Activated B cell treated with CpG ODN at 0.5 μM for 24 hours (primary cell): Measurements from ENCODE around the gene SH2D4B. TPM values are rescaled to one million over a fixed set of nuclear protein-coding genes. Genes with fewer than 3 reads are reported as not detected.

Source experiments
- ATAC-seq: fragments of 200-7000 bp; cut with Tn5 transposase; one replicate; pipeline ENCODE4 v1.10.0; 2021; ENCODE audit warnings: low read depth, mild to moderate bottlenecking, moderate library complexity
- CTCF ChIA-PET: fragments of 350-600 bp; sonication (Branson Sonifier 250); formaldehyde crosslinking; loops from one replicate; lab custom pipeline; 2021; ENCODE audit warnings: antibody characterized with exemption; lab: Charles Lee
- POLR2A ChIA-PET: fragments of 350-600 bp; sonication (Branson Sonifier 250); formaldehyde crosslinking; loops from one replicate; lab custom pipeline; 2021; ENCODE audit warnings: antibody characterized with exemption; lab: Charles Lee
- DNase-seq: peaks from one replicate; pipeline ENCODE4 v3.0.0; 2022
- H3K27ac Mint-ChIP-seq: one replicate; pipeline ENCODE4 v1.8.0; 2020; ENCODE audit warnings: mixed read lengths
- H3K27me3 Mint-ChIP-seq: one replicate; pipeline ENCODE4 v1.8.0; 2021; ENCODE audit warnings: mixed read lengths
- H3K36me3 Mint-ChIP-seq: one replicate; pipeline ENCODE4 v1.8.0; 2021; ENCODE audit warnings: low read depth, mixed read lengths
- H3K4me1 Mint-ChIP-seq: one replicate; pipeline ENCODE4 v1.8.0; 2021; ENCODE audit warnings: mixed read lengths
- H3K4me3 Mint-ChIP-seq: one replicate; pipeline ENCODE4 v1.8.0; 2020; ENCODE audit warnings: mild to moderate bottlenecking, mixed read lengths
- H3K9me3 Mint-ChIP-seq: one replicate; pipeline ENCODE4 v1.8.0; 2020; ENCODE audit warnings: mixed read lengths
- CTCF ChIP-seq: fragments of 200-600 bp; IDR thresholded peaks from one replicate; pipeline ENCODE4 v1.8.0; 2022; ENCODE audit warnings: antibody characterized with exemption, mild to moderate bottlenecking
- intact Hi-C: fragments of 100-400 bp; cut with micrococcal nuclease; formaldehyde crosslinking; loops from one replicate; pipeline ENCODE4 v1.15.1; 2024
- total RNA-seq: library from RNA; stranded (reverse); gene quantifications from 2 replicates; pipeline ENCODE4 v1.2.3, GENCODE V29; 2022

SH2D4B gene
- total RNA-seq, 1 donor from 2014 or later: not detected

GRCh38 chr10:80603516-80603915 lies 65.8 kb downstream of the SH2D4B start:
- no peak for DNase-seq
- ATAC-seq: no peak
- intact Hi-C loops: no loop called here
- no peaks in the 10 kb centered on the region for H3K9me3 Mint-ChIP-seq
- no peak overlapping the region for H3K27ac Mint-ChIP-seq
- TF ChIP-seq CTCF: no peak
- H3K4me3 Mint-ChIP-seq: no peak overlapping the region
- CTCF ChIA-PET: no interaction called here
- H3K4me1 Mint-ChIP-seq: peaks cover 8% of the 10 kb centered on the region
- no peaks in the 10 kb centered on the region for H3K36me3 Mint-ChIP-seq
- POLR2A ChIA-PET: no interaction called here
- H3K27me3 Mint-ChIP-seq: no peaks in the 10 kb centered on the region

- Mint-ChIP-seq H3K9me3 (no peaks in the 10 kb centered on the region), H3K36me3 (no peaks in the 10 kb centered on the region), H3K4me1 (no peaks in the 10 kb centered on the region), H3K27ac (no peak overlapping the region), H3K27me3 (no peaks in the 10 kb centered on the region), H3K4me3 (no peak overlapping the region)
- ATAC-seq: no peak
- DNase-seq: no peak
- POLR2A ChIA-PET: no interaction called here
- no peak for TF ChIP-seq CTCF
- intact Hi-C loops: no loop called here
- CTCF ChIA-PET: no interaction called here
Measured at GRCh38 chr10:80608706-80609105, 71.0 kb downstream of the SH2D4B start.

GRCh38 chr10:80609331-80609730 lies 71.6 kb downstream of the SH2D4B start:
- no peak overlapping the region for H3K27ac Mint-ChIP-seq
- ATAC-seq: no peak
- intact Hi-C loops: no loop called here

GRCh38 chr10:80611481-80612185 lies 73.9 kb downstream of the SH2D4B start:
- intact Hi-C loops: no loop called here
- CTCF ChIA-PET: no interaction called here

More at GRCh38 chr10:80609331-80609730, 71.6 kb downstream of the SH2D4B start:
- H3K9me3 Mint-ChIP-seq: no peaks in the 10 kb centered on the region
- no peak for DNase-seq
- no peak for TF ChIP-seq CTCF
- ChIA-PET CTCF (no interaction called here), POLR2A (no interaction called here)
- H3K4me3 Mint-ChIP-seq: no peak overlapping the region
- H3K36me3 Mint-ChIP-seq: no peaks in the 10 kb centered on the region
- no peaks in the 10 kb centered on the region for H3K27me3 Mint-ChIP-seq
- no peaks in the 10 kb centered on the region for H3K4me1 Mint-ChIP-seq

GRCh38 chr10:80612261-80612660 lies 74.6 kb downstream of the SH2D4B start:
- H3K36me3 Mint-ChIP-seq: no peaks in the 10 kb centered on the region
- peaks cover 5% of the 10 kb centered on the region for H3K27me3 Mint-ChIP-seq
- no peak for TF ChIP-seq CTCF
- ChIA-PET CTCF (no interaction called here), POLR2A (no interaction called here)
- DNase-seq (no peak), ATAC-seq (no peak)
- H3K27ac Mint-ChIP-seq: no peak overlapping the region
- no peaks in the 10 kb centered on the region for H3K9me3 Mint-ChIP-seq
- intact Hi-C loops: no loop called here
- H3K4me3 Mint-ChIP-seq: no peak overlapping the region
- H3K4me1 Mint-ChIP-seq: no peaks in the 10 kb centered on the region

More at GRCh38 chr10:80611481-80612185, 73.9 kb downstream of the SH2D4B start:
- Mint-ChIP-seq H3K4me3 (no peak overlapping the region), H3K27me3 (peaks cover 3% of the 10 kb centered on the region), H3K36me3 (no peaks in the 10 kb centered on the region), H3K4me1 (no peaks in the 10 kb centered on the region), H3K9me3 (no peaks in the 10 kb centered on the region), H3K27ac (no peak overlapping the region)
- TF ChIP-seq CTCF: no peak
- no peak for ATAC-seq
- DNase-seq: no peak
- POLR2A ChIA-PET: no interaction called here
